GM10847 (cell line): ENCODE measurements around the gene GJB5.

ENCODE experiments used
- POLR2A ChIP-seq: IDR thresholded peaks from 2 replicates; pipeline ENCODE4 v1.6.1; 2011; ENCODE audit not compliant: insufficient read length; ENCODE audit errors: extremely low read depth

The GJB5 gene

GRCh38 chr1:34780528-34780927, 25.7 kb downstream of the GJB5 start:
- no peak for TF ChIP-seq POLR2A

GRCh38 chr1:34781071-34781843, 26.4 kb downstream of the GJB5 start, which contains the start of gene GJB3:
GJB3 (plus strand) TSS chr1:34781214; CDS start chr1:34784763, 3,549 bp downstream.
- no peak for TF ChIP-seq POLR2A

GRCh38 chr1:34781844-34782391, 27.1 kb downstream of the GJB5 start:
- no peak for TF ChIP-seq POLR2A

- TF ChIP-seq POLR2A: no peak
Observed at GRCh38 chr1:34784751-34785221, 29.9 kb downstream of the GJB5 start.

GRCh38 chr1:34785231-34785874, 30.5 kb downstream of the GJB5 start:
- TF ChIP-seq POLR2A: no peak

- TF ChIP-seq POLR2A: no peak
Observed at GRCh38 chr1:34785875-34786470, 31.1 kb downstream of the GJB5 start.

GRCh38 chr1:34786521-34787325, 31.9 kb downstream of the GJB5 start:
- no peak for TF ChIP-seq POLR2A

- TF ChIP-seq POLR2A: no peak
Observed at GRCh38 chr1:34787461-34788420, 32.9 kb downstream of the GJB5 start.

- no peak for TF ChIP-seq POLR2A
Observed at GRCh38 chr1:34790985-34791384, 36.1 kb downstream of the GJB5 start.

GRCh38 chr1:34792424-34792823, 37.6 kb downstream of the GJB5 start:
- TF ChIP-seq POLR2A: no peak

GRCh38 chr1:34792868-34793727, 38.3 kb downstream of the GJB5 start, which contains the start of gene GJA4:
GJA4 (plus strand) TSS chr1:34792999; CDS start chr1:34794214, 1,215 bp downstream.
- TF ChIP-seq POLR2A: no peak

- TF ChIP-seq POLR2A: no peak
Observed at GRCh38 chr1:34794001-34794789, 39.3 kb downstream of the GJB5 start.
